Lung (tissue), 12 donors: ENCODE results near the gene CD79A. TPM values are rescaled to one million over a fixed set of nuclear protein-coding genes. Genes with fewer than 3 reads are reported as not detected.

Experiments used
- ATAC-seq: fragments of 200-7000 bp; cut with Tn5 transposase; one replicate; pipeline ENCODE4 v1.9.1; 2020; ENCODE audit warnings: moderate number of reproducible peaks; ENCODE audit not compliant: insufficient read depth, low FRiP score
- DNase-seq, 3 donors: peaks; one replicate each; pipeline ENCODE4 v3.0.0-alpha.2; 2013 to 2017
- H3K27ac ChIP-seq, 2 donors: one replicate each; pipeline ENCODE4 v1.5.1; 2013; ENCODE audit warnings: mild to moderate bottlenecking in 2 of 2, moderate library complexity in 2 of 2, control low read depth in 1 of 2, inconsistent platforms in 1 of 2, low read depth in 1 of 2, low read length in 1 of 2
- H3K27me3 ChIP-seq, 3 donors: one replicate each; pipeline ENCODE4 v1.5.1; 2013; ENCODE audit warnings: low read length in 2 of 3; ENCODE audit not compliant: control insufficient read depth in 3 of 3, insufficient read depth in 3 of 3
- H3K36me3 ChIP-seq, 4 donors: one replicate each; pipeline ENCODE4 v1.5.1; 2013; ENCODE audit warnings: low read length in 4 of 4, mild to moderate bottlenecking in 1 of 4, moderate library complexity in 1 of 4; ENCODE audit not compliant: control insufficient read depth in 4 of 4, insufficient read depth in 4 of 4
- H3K4me1 ChIP-seq, 5 donors: one replicate each; pipeline ENCODE4 v1.5.1; 2013; ENCODE audit warnings: low read length in 5 of 5, mild to moderate bottlenecking in 2 of 5, moderate library complexity in 1 of 5; ENCODE audit not compliant: control insufficient read depth in 5 of 5, insufficient read depth in 5 of 5
- H3K4me3 ChIP-seq: one replicate; pipeline ENCODE4 v1.5.1; 2013; ENCODE audit warnings: mild to moderate bottlenecking, control low read depth, moderate library complexity
- H3K9ac ChIP-seq, 2 donors: one replicate each; pipeline ENCODE4 v1.5.1; 2013; ENCODE audit warnings: low read length in 2 of 2, control low read depth in 1 of 2; ENCODE audit not compliant: insufficient read depth in 1 of 2
- H3K9me3 ChIP-seq, 4 donors: one replicate each; pipeline ENCODE4 v1.5.1; 2013; ENCODE audit warnings: low read length in 3 of 4, mild to moderate bottlenecking in 1 of 4, moderate library complexity in 1 of 4; ENCODE audit not compliant: control insufficient read depth in 4 of 4, insufficient read depth in 3 of 4
- WGBS, 2 donors: extraction: QIAGEN DNeasy Blood & Tissue Kit; methylation state at CpG; one replicate each; pipeline ENCODE4 v1.1.7; 2013; 5-methylcytosine and 5-hydroxymethylcytosine counted together
- polyA plus RNA-seq, 2 donors: library from polyadenylated mRNA; stranded (reverse); fragments of 200-250 nt; gene quantifications; one replicate each; pipeline ENCODE4 v1.2.1, GENCODE V29; 2013
- total RNA-seq, 2 donors: library from RNA; depleted of rRNA in 1 of 2; stranded (reverse); fragments of >200 nt in 1 of 2; gene quantifications; one replicate each; pipeline ENCODE4 v1.2.1, GENCODE V29; 2014 to 2021
- TF ChIP-seq, protein P1 (sequence below): IDR thresholded peaks from 2 replicates; pipeline ENCODE4 v1.5.1; 2012; ENCODE audit warnings: mild to moderate bottlenecking; ENCODE audit errors: control extremely low read depth, extremely low read depth
- donor health status: control.
- donor health status: control.
- donor health status: Bipolar disorder and iron deficiency.
- donor health status: healthy.
- donor health status: DM: yes; HTN: yes; CAD: no.

The CD79A gene
- total and polyA plus RNA-seq, 4 donors = 1.4 to 14.8 (median 5.9) TPM

DNA sequence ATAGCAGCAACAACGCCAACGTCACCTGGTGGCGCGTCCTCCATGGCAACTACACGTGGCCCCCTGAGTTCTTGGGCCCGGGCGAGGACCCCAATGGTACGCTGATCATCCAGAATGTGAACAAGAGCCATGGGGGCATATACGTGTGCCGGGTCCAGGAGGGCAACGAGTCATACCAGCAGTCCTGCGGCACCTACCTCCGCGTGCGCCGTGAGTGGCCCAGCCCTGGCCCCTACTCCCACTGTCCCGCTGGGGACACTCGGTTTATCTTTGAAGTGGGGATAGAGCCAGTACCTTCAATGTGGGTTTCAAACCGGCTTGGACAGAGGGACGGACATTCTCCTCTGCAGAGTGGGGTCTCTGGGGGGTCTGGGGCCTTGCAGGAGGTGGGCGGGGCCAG lies 2.0 kb downstream of the CD79A start:
- Histone ChIP-seq H3K27ac (no peak overlapping the region), H3K4me1 (peaks cover 0 to 11% (median 0%) of the 10 kb centered on the region in 5 donors), H3K9me3 (no peaks in the 10 kb centered on the region), H3K4me3 (no peak overlapping the region), H3K36me3 (no peaks in the 10 kb centered on the region), H3K9ac (no peak overlapping the region), H3K27me3 (peaks cover 0 to 3% (median 0%) of the 10 kb centered on the region in 3 donors)
- 91 to 93% methylated on average over 21 of the region's 21 CpGs for WGBS, 2 donors
- DNase-seq (no peak), ATAC-seq (no peak)
- TF ChIP-seq, protein P1, sequence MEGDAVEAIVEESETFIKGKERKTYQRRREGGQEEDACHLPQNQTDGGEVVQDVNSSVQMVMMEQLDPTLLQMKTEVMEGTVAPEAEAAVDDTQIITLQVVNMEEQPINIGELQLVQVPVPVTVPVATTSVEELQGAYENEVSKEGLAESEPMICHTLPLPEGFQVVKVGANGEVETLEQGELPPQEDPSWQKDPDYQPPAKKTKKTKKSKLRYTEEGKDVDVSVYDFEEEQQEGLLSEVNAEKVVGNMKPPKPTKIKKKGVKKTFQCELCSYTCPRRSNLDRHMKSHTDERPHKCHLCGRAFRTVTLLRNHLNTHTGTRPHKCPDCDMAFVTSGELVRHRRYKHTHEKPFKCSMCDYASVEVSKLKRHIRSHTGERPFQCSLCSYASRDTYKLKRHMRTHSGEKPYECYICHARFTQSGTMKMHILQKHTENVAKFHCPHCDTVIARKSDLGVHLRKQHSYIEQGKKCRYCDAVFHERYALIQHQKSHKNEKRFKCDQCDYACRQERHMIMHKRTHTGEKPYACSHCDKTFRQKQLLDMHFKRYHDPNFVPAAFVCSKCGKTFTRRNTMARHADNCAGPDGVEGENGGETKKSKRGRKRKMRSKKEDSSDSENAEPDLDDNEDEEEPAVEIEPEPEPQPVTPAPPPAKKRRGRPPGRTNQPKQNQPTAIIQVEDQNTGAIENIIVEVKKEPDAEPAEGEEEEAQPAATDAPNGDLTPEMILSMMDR = no peak

DNA sequence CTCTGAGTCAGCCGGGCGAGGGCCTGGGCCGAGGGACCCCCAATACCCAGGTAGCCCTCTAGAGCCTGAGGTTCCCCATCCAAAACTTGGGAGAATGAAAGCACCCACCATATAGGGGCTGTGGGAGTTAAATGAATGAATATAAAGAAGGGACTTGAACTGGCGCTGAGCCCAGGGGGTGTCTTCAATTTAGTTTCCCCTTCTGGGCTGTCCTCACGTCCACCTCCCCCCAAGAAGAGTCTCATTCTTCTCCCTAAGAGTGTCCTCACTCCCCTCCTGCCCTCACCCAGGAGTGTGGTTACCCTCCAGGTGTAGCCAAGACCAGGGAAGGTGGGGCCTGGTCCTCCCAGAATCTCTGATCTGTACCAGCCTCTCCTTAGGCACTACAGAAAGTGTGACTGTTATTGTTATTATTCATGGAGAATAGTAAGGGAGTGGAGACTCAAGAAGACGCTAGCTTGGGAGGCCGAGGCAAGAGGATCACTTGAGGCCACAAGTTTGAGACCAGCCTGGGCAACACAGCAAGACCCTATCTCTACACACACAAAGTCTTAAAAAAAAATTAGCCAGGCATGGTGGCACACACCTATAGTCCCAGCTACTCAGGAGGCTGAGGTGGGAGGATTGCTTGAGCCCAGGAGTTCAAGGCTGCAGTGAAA lies 2.7 kb downstream of the CD79A start:
- DNase-seq = no peak

DNA sequence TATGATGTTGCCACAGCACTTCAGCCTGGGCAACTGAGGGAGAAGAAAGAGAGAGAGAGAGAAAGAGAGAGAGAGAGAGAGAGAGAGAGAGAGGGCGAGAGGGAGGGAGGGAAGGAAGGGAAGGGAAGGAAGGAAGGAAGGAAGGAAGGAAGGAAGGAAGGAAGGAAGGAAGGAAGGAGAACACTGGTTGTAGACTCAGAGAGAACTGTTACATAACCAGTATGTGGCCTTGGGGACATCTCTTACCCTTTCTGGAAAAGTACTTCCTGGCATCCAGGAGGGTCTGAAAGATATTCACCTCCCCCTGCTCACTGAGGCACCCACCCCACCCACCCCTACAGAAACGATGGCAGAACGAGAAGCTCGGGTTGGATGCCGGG lies 3.2 kb downstream of the CD79A start:
- Histone ChIP-seq H3K9me3 (no peaks in the 10 kb centered on the region), H3K27me3 (peaks cover 0 to 3% (median 0%) of the 10 kb centered on the region in 3 donors), H3K27ac (no peak overlapping the region), H3K4me3 (no peak overlapping the region), H3K9ac (no peak overlapping the region), H3K36me3 (no peaks in the 10 kb centered on the region), H3K4me1 (peaks cover 0 to 20% (median 4%) of the 10 kb centered on the region in 5 donors)
- TF ChIP-seq, protein P1 = no peak
- ATAC-seq (no peak), DNase-seq (no peak)
- 67 to 83% methylated on average over 4 to 5 of the region's 5 CpGs for WGBS, 2 donors

More for the DNA sequence above, 2.7 kb downstream of the CD79A start:
- H3K4me1 ChIP-seq = peaks cover 0 to 15% (median 1%) of the 10 kb centered on the region in 5 donors
- no peak overlapping the region for H3K9ac ChIP-seq
- no peaks in the 10 kb centered on the region for H3K36me3 ChIP-seq
- 85 to 92% methylated on average over 7 of the region's 7 CpGs for WGBS, 2 donors
- no peak for ATAC-seq
- H3K27ac ChIP-seq = no peak overlapping the region
- H3K27me3 ChIP-seq = peaks cover 0 to 3% (median 0%) of the 10 kb centered on the region in 3 donors
- no peaks in the 10 kb centered on the region for H3K9me3 ChIP-seq
- H3K4me3 ChIP-seq = no peak overlapping the region
- TF ChIP-seq, protein P1 = no peak
